GM23338 (cell line): ENCODE results near the gene TAF7L. TPM values are rescaled to one million over a fixed set of nuclear protein-coding genes. Genes with fewer than 3 reads are reported as not detected.

ENCODE experiments used
- ATAC-seq: fragments of 200-7000 bp; cut with Tn5 transposase; 3 replicates; pipeline ENCODE4 v1.9.1; 2020
- DNase-seq: peaks from one replicate; pipeline ENCODE4 v3.0.0-alpha.2; 2015; ENCODE audit warnings: low spot score
- H2AFZ ChIP-seq: fragments of 200-600 bp; sonication (generic); 2 replicates; pipeline ENCODE4 v1.8.0; 2016; ENCODE audit warnings: antibody characterized with exemption, mild to moderate bottlenecking, moderate library complexity
- H3F3A ChIP-seq: fragments of 200-600 bp; sonication (generic); replicated peaks from 2 replicates; pipeline ENCODE4 v1.8.0; 2017; ENCODE audit warnings: antibody characterized with exemption, mixed run types, low read depth
- H3K27ac ChIP-seq: fragments of 200-600 bp; sonication (generic); 2 replicates; pipeline ENCODE4 v1.6.1; 2016; ENCODE audit warnings: low read depth
- H3K27me3 ChIP-seq: fragments of 200-600 bp; sonication (generic); 2 replicates; pipeline ENCODE4 v1.8.0; 2016; ENCODE audit warnings: mild to moderate bottlenecking, mixed run types, moderate library complexity; ENCODE audit not compliant: insufficient read depth
- H3K36me3 ChIP-seq: fragments of 200-600 bp; sonication (generic); 2 replicates; pipeline ENCODE4 v1.8.0; 2016; ENCODE audit warnings: mild to moderate bottlenecking; ENCODE audit not compliant: insufficient read depth
- H3K4me1 ChIP-seq: fragments of 200-600 bp; sonication (generic); 2 replicates; pipeline ENCODE4 v1.8.0; 2016; ENCODE audit warnings: mild to moderate bottlenecking, moderate library complexity; ENCODE audit not compliant: insufficient read depth
- H3K4me2 ChIP-seq: fragments of 200-600 bp; sonication (generic); 2 replicates; pipeline ENCODE4 v1.7.1; 2017; ENCODE audit warnings: mixed run types
- H3K4me3 ChIP-seq: fragments of 200-600 bp; sonication (generic); 2 replicates; pipeline ENCODE4 v1.6.1; 2016; ENCODE audit warnings: mixed run types
- H3K79me2 ChIP-seq: fragments of 200-600 bp; sonication (generic); replicated peaks from 2 replicates; pipeline ENCODE4 v1.8.0; 2017; ENCODE audit warnings: mild to moderate bottlenecking; ENCODE audit not compliant: insufficient read depth
- H3K9me2 ChIP-seq: fragments of 200-600 bp; sonication (generic); 2 replicates; pipeline ENCODE4 v1.8.0; 2017; ENCODE audit not compliant: insufficient read depth
- H4K20me1 ChIP-seq: fragments of 200-600 bp; sonication (generic); replicated peaks from 2 replicates; pipeline ENCODE4 v1.8.0; 2017; ENCODE audit warnings: mild to moderate bottlenecking; ENCODE audit not compliant: insufficient read depth
- H3K27ac Mint-ChIP-seq: 2 replicates; pipeline ENCODE4 v1.8.0; 2020; ENCODE audit warnings: inconsistent platforms, mild to moderate bottlenecking, moderate library complexity, mixed read lengths
- H3K27me3 Mint-ChIP-seq: 3 replicates; pipeline ENCODE4 v1.8.0; 2022; ENCODE audit warnings: low read depth, mild to moderate bottlenecking, moderate library complexity, mixed read lengths, inconsistent platforms; ENCODE audit not compliant: insufficient read depth, poor library complexity
- H3K36me3 Mint-ChIP-seq: 3 replicates; pipeline ENCODE4 v1.8.0; 2021; ENCODE audit warnings: low read depth, mild to moderate bottlenecking, inconsistent platforms, moderate library complexity, mixed read lengths
- H3K4me1 Mint-ChIP-seq: 3 replicates; pipeline ENCODE4 v1.8.0; 2020; ENCODE audit warnings: mild to moderate bottlenecking, inconsistent platforms, mixed read lengths
- H3K4me3 Mint-ChIP-seq: 3 replicates; pipeline ENCODE4 v1.8.0; 2021; ENCODE audit warnings: moderate library complexity, mild to moderate bottlenecking, inconsistent platforms, mixed read lengths
- H3K9me3 Mint-ChIP-seq: 3 replicates; pipeline ENCODE4 v1.8.0; 2020; ENCODE audit warnings: moderate library complexity, mild to moderate bottlenecking, inconsistent platforms, mixed read lengths
- CREB1 ChIP-seq: fragments of 250-450 bp; sonication (Bioruptor Pico); IDR thresholded peaks from 2 replicates; pipeline ENCODE4 v1.5.0; 2020; ENCODE audit warnings: low read depth, mild to moderate bottlenecking, moderate library complexity
- CTCF ChIP-seq, 2 experiments: fragments of 200-600 bp in 1 of 2; sonication (generic) in 1 of 2; conservative IDR thresholded peaks; 2 replicates each; pipeline versions ENCODE4 v1.5.1 to v1.6.1; 2016 to 2017; ENCODE audit warnings: antibody characterized with exemption in 2 of 2, low read depth in 2 of 2, mild to moderate bottlenecking in 2 of 2, moderate library complexity in 1 of 2
- EZH2 ChIP-seq: fragments of 200-600 bp; sonication (generic); IDR thresholded peaks from one replicate; pipeline ENCODE4 v1.8.0; 2017; ENCODE audit warnings: antibody characterized with exemption, mild to moderate bottlenecking, low read depth; ENCODE audit not compliant: unreplicated experiment
- EZH2phosphoT487 ChIP-seq: fragments of 200-600 bp; sonication (generic); IDR thresholded peaks from one replicate; pipeline ENCODE4 v1.8.1; 2018; ENCODE audit warnings: antibody characterized with exemption; ENCODE audit not compliant: unreplicated experiment
- REST ChIP-seq: IDR thresholded peaks from one replicate; pipeline ENCODE4 v1.6.1; 2018; ENCODE audit warnings: antibody characterized with exemption; ENCODE audit not compliant: unreplicated experiment
- ZNF114 ChIP-seq: fragments of 250-450 bp; sonication (Bioruptor Pico); IDR thresholded peaks from 2 replicates; pipeline ENCODE4 v1.5.0; 2020; ENCODE audit warnings: mild to moderate bottlenecking, moderate library complexity
- ZNF331 ChIP-seq: fragments of 250-450 bp; sonication (Bioruptor Pico); IDR thresholded peaks from 2 replicates; pipeline ENCODE4 v1.5.0; 2020; ENCODE audit warnings: low read depth, mild to moderate bottlenecking, moderate library complexity
- polyA plus RNA-seq: library from polyadenylated mRNA; unstranded; fragments of >200 nt; fragmentation: Nextera tagmentation; extraction: Ambion mirVana; gene quantifications from 2 replicates; pipeline ENCODE4 v1.2.1, GENCODE V29; 2016
- total RNA-seq: library from RNA; depleted of rRNA; stranded (reverse); fragments of >200 nt; shearing (Covaris generic); gene quantifications from 2 replicates; pipeline ENCODE4 v1.2.3, GENCODE V29; 2014
- TF ChIP-seq, protein P1 (sequence below): IDR thresholded peaks from 2 replicates; pipeline ENCODE4 v1.6.1; 2016; ENCODE audit warnings: antibody characterized with exemption

TAF7L gene
- total and polyA plus RNA-seq, 2 experiments from 2014 or later, result 0.66 TPM; not detected in 1

GRCh38 chrX:101219864-101220346 is 71.2 kb downstream of the TAF7L start:
- ATAC-seq, result peak; percentile 63
- H3K4me1 Mint-ChIP-seq, result peaks cover 6% of the 10 kb centered on the region
- peak overlapping the region; percentile 26; the same call in 2 of the 3 replicates for H3K4me3 Mint-ChIP-seq
- DNase-seq, result no peak
- no peaks in the 10 kb centered on the region for H3F3A ChIP-seq
- H3K36me3 ChIP-seq, result no peaks in the 10 kb centered on the region
- H3K27me3 ChIP-seq, result no peaks in the 10 kb centered on the region
- H3K27me3 Mint-ChIP-seq, result peaks cover 4% of the 10 kb centered on the region
- H3K4me2 ChIP-seq, result no peak overlapping the region
- no peak overlapping the region for H3K27ac Mint-ChIP-seq
- TF ChIP-seq EZH2, result no peak
- TF ChIP-seq REST, result no peak
- H3K9me3 Mint-ChIP-seq, result no peaks in the 10 kb centered on the region; the same call in 2 of the 3 replicates
- H3K9me2 ChIP-seq, result no peaks in the 10 kb centered on the region
- no peaks in the 10 kb centered on the region for H4K20me1 ChIP-seq
- H3K36me3 Mint-ChIP-seq, result no peaks in the 10 kb centered on the region
- H3K27ac ChIP-seq, result no peak overlapping the region
- no peak overlapping the region for H3K4me3 ChIP-seq
- H2AFZ ChIP-seq, result 0 out of 2 replicates have a peak overlapping the region, but pooled peaks have one; percentile 38
- H3K79me2 ChIP-seq, result no peaks in the 10 kb centered on the region
- no peaks in the 10 kb centered on the region for H3K4me1 ChIP-seq

GRCh38 chrX:101219116-101219863 is 71.8 kb downstream of the TAF7L start, which contains the start of gene DRP2:
Gene DRP2 (plus strand): TSS chrX:101219786. CDS start chrX:101231648, 11,862 bp downstream.
- H3K36me3 Mint-ChIP-seq, result no peaks in the 10 kb centered on the region
- 0 out of 2 replicates have a peak within 1 kb of the TSS, but pooled peaks have one; percentile 81 for H2AFZ ChIP-seq
- no peak for DNase-seq
- TF ChIP-seq EZH2phosphoT487 (no peak), CTCF (conservative IDR thresholded peaks at IDR 0.05; ENCODE audit: low read depth in 2 of 2) (no peak), CREB1 (CRISPR knock-in tag) (no peak), ZNF331 (CRISPR knock-in tag) (no peak), ZNF114 (CRISPR knock-in tag) (no peak)
- TF ChIP-seq, protein P1, sequence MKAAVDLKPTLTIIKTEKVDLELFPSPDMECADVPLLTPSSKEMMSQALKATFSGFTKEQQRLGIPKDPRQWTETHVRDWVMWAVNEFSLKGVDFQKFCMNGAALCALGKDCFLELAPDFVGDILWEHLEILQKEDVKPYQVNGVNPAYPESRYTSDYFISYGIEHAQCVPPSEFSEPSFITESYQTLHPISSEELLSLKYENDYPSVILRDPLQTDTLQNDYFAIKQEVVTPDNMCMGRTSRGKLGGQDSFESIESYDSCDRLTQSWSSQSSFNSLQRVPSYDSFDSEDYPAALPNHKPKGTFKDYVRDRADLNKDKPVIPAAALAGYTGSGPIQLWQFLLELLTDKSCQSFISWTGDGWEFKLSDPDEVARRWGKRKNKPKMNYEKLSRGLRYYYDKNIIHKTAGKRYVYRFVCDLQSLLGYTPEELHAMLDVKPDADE, result no peak

More at GRCh38 chrX:101219116-101219863, 71.8 kb downstream of the TAF7L start, which contains the start of gene DRP2:
- H3K4me1 ChIP-seq, result no peaks in the 10 kb centered on the region
- no peak within 1 kb of the TSS for H3K4me3 ChIP-seq
- H3K27me3 ChIP-seq, result no peaks in the 10 kb centered on the region
- Mint-ChIP-seq H3K27me3 (peaks cover 4% of the 10 kb centered on the region), H3K4me1 (peaks cover 6% of the 10 kb centered on the region), H3K4me3 (peak within 1 kb of the TSS; percentile 26; the same call in 2 of the 3 replicates), H3K9me3 (no peaks in the 10 kb centered on the region; the same call in 2 of the 3 replicates), H3K27ac (no peak within 1 kb of the TSS)
- H3K9me2 ChIP-seq, result no peaks in the 10 kb centered on the region
- no peak within 1 kb of the TSS for H3K27ac ChIP-seq
- H4K20me1 ChIP-seq, result no peaks in the 10 kb centered on the region
- H3K36me3 ChIP-seq, result no peaks in the 10 kb centered on the region
- H3K4me2 ChIP-seq, result no peak within 1 kb of the TSS
- no peaks in the 10 kb centered on the region for H3K79me2 ChIP-seq
- ATAC-seq, result peak; percentile 59
- H3F3A ChIP-seq, result no peaks in the 10 kb centered on the region
